Endothelial cell of umbilical vein (primary cell): ENCODE data around the gene SPATA2L. TPM values are rescaled to one million over a fixed set of nuclear protein-coding genes. Genes with fewer than 3 reads are reported as not detected.

Experiments used
- BruUV-seq: library from RNA; stranded (reverse); fragments of 400-500 nt; replicated peaks from 2 replicates; lab custom pipeline; 2021; lab: Mats Ljungman, UMichigan
- CTCF ChIA-PET: fragments of 300-600, 350-600 bp; sonication (Branson Sonifier 250); formaldehyde crosslinking; loops from one replicate; lab custom pipeline; 2021; ENCODE audit warnings: antibody characterized with exemption, inconsistent platforms; lab: Charles Lee
- POLR2A ChIA-PET: fragments of 300-600, 350-600 bp; sonication (Branson Sonifier 250); formaldehyde crosslinking; loops from one replicate; lab custom pipeline; 2021; ENCODE audit warnings: antibody characterized with exemption, inconsistent platforms; lab: Charles Lee
- DNase-seq: peaks from one replicate; pipeline ENCODE4 v3.0.0-alpha.2; 2011; ENCODE audit warnings: low read depth, low spot score
- FAIRE-seq: peaks from 2 replicates; lab custom pipeline; 2011; peaks lifted over from hg19 to GRCh38; lab: Jason Lieb, UNC
- H2AFZ ChIP-seq: 2 replicates; pipeline ENCODE4 v1.6.0; 2012; ENCODE audit warnings: low read depth, low read length, control low read depth, inconsistent platforms
- H3K27ac ChIP-seq: 2 replicates; pipeline ENCODE4 v1.5.1; 2011; ENCODE audit warnings: low read depth, mild to moderate bottlenecking, control low read depth, low read length, moderate library complexity; ENCODE audit not compliant: insufficient read depth
- H3K27me3 ChIP-seq, 2 experiments: 2 replicates each; pipeline versions ENCODE4 v1.6.0 to v1.6.1; 2011; ENCODE audit warnings: low read length in 2 of 2, mixed read lengths in 1 of 2; ENCODE audit not compliant: control insufficient read depth in 2 of 2, insufficient read depth in 2 of 2
- H3K36me3 ChIP-seq, 2 experiments: 2 replicates in 1 of 2; 3 replicates in 1 of 2; pipeline ENCODE4 v1.5.1; 2011; ENCODE audit warnings: low read length in 2 of 2, mild to moderate bottlenecking in 1 of 2, moderate library complexity in 1 of 2; ENCODE audit not compliant: control insufficient read depth in 2 of 2, insufficient read depth in 2 of 2; ENCODE audit errors: extremely low read depth in 1 of 2
- H3K4me1 ChIP-seq: 3 replicates; pipeline ENCODE4 v1.5.1; 2011; ENCODE audit warnings: mild to moderate bottlenecking, low read length; ENCODE audit not compliant: control insufficient read depth, insufficient read depth; ENCODE audit errors: extremely low read depth
- H3K4me2 ChIP-seq: 2 replicates; pipeline ENCODE4 v1.6.1; 2011; ENCODE audit warnings: low read length, control low read depth, mixed read lengths; ENCODE audit not compliant: insufficient read depth
- H3K4me3 ChIP-seq, 3 experiments: fragments of 200-600 bp in 1 of 3; sonication (generic), shearing (Covaris generic) in 1 of 3; replicated peaks in 1 of 3; 2 replicates each; pipeline ENCODE4 v1.5.1; 2011 to 2016; ENCODE audit warnings: control low read depth in 3 of 3, low read length in 3 of 3, mild to moderate bottlenecking in 2 of 3, inconsistent platforms in 1 of 3, low read depth in 1 of 3, moderate library complexity in 1 of 3; ENCODE audit not compliant: insufficient read depth in 1 of 3
- H3K79me2 ChIP-seq: 2 replicates; pipeline ENCODE4 v1.6.0; 2012; ENCODE audit warnings: low read length, inconsistent platforms; ENCODE audit not compliant: control insufficient read depth, insufficient read depth
- H3K9ac ChIP-seq: replicated peaks from 2 replicates; pipeline ENCODE3; 2011; ENCODE audit warnings: low read length, control low read depth; ENCODE audit not compliant: insufficient read depth; ENCODE audit errors: extremely low read depth
- H3K9me1 ChIP-seq: replicated peaks from 3 replicates; pipeline ENCODE4 v1.6.0; 2011; ENCODE audit warnings: mild to moderate bottlenecking, low read length; ENCODE audit not compliant: control insufficient read depth, insufficient read depth; ENCODE audit errors: extremely low read depth
- H3K9me3 ChIP-seq: replicated peaks from 2 replicates; pipeline ENCODE4 v1.5.1; 2012; ENCODE audit warnings: low read length, inconsistent platforms; ENCODE audit not compliant: control insufficient read depth, insufficient read depth
- H4K20me1 ChIP-seq: replicated peaks from 2 replicates; pipeline ENCODE3; 2011; ENCODE audit warnings: mild to moderate bottlenecking, low read length; ENCODE audit not compliant: control insufficient read depth, insufficient read depth; ENCODE audit errors: extremely low read depth
- CTCF ChIP-seq, 2 donors: IDR thresholded peaks; 1 replicate in 1 of 2; 2 replicates in 1 of 2; pipeline ENCODE4 v1.5.1; 2011; ENCODE audit warnings: low read length in 2 of 2, mild to moderate bottlenecking in 2 of 2, moderate library complexity in 2 of 2, control low read depth in 1 of 2, inconsistent platforms in 1 of 2, low read depth in 1 of 2; ENCODE audit not compliant: insufficient read depth in 1 of 2; ENCODE audit errors: extremely low read depth in 1 of 2
- EZH2 ChIP-seq: IDR thresholded peaks from 2 replicates; pipeline ENCODE4 v1.6.1; 2012; ENCODE audit warnings: borderline replicate concordance, low read depth, mild to moderate bottlenecking, moderate library complexity, low read length, inconsistent platforms; ENCODE audit not compliant: severe bottlenecking
- FOS ChIP-seq: IDR thresholded peaks from 2 replicates; pipeline ENCODE4 v1.6.1; 2011; ENCODE audit warnings: mild to moderate bottlenecking, low read length, moderate library complexity, borderline replicate concordance; ENCODE audit not compliant: insufficient read depth
- GATA2 ChIP-seq: IDR thresholded peaks from 2 replicates; pipeline ENCODE4 v1.7.0; 2011; ENCODE audit warnings: low read depth, mild to moderate bottlenecking, moderate library complexity, mixed read lengths, low read length; ENCODE audit not compliant: insufficient read length, insufficient read depth
- JUN ChIP-seq: IDR thresholded peaks from 2 replicates; pipeline ENCODE4 v1.6.1; 2011; ENCODE audit warnings: borderline replicate concordance, low read depth; ENCODE audit not compliant: insufficient read length, insufficient read depth
- MAX ChIP-seq: IDR thresholded peaks from 2 replicates; pipeline ENCODE4 v1.6.1; 2011; ENCODE audit not compliant: insufficient read depth, insufficient read length
- MYC ChIP-seq: IDR thresholded peaks from one replicate; pipeline ENCODE4 v1.6.1; 2011; ENCODE audit warnings: mild to moderate bottlenecking, low read depth, low read length
- POLR2A ChIP-seq: IDR thresholded peaks from 2 replicates; pipeline ENCODE4 v1.6.1; 2012; ENCODE audit warnings: low read depth, mild to moderate bottlenecking, control low read depth, low read length
- POLR2AphosphoS5 ChIP-seq: IDR thresholded peaks from 2 replicates; pipeline ENCODE4 v1.6.1; 2012; ENCODE audit warnings: low read depth, mild to moderate bottlenecking, control low read depth, low read length, moderate library complexity; ENCODE audit not compliant: insufficient read depth
- dilution Hi-C: fragments of 300-500 bp; cut with MboI; formaldehyde crosslinking; loops from one replicate; pipeline ENCODE4 v1.15.0; 2019; ENCODE audit warnings: low sequenced_read_pairs; ENCODE audit not compliant: extremely low pct_ligation_motif_present
- intact Hi-C: fragments of 100-400 bp; cut with micrococcal nuclease; formaldehyde crosslinking; loops from one replicate; pipeline ENCODE4 v1.10.0; 2022
- polyA plus RNA-seq, 4 experiments: library from polyadenylated mRNA; depleted of rRNA in 3 of 4; stranded (reverse) in 3 of 4; unstranded in 1 of 4; fragments of >200 nt; gene quantifications; 2 replicates each; pipeline versions ENCODE4 v1.2.1 to v1.2.3, GENCODE V29; 2011 to 2012; ENCODE audit warnings: missing spikeins in 1 of 4
- total RNA-seq: library from RNA; stranded (reverse); gene quantifications from 2 replicates; pipeline ENCODE4 v1.2.3, GENCODE V29; 2021

Gene SPATA2L
- total and polyA plus RNA-seq, 2 donors (not counting 3 experiments of a cell fraction or from before 2014, with no cell fraction given) = 7.3 to 7.4 TPM

- intact Hi-C loops (no loop called here), dilution Hi-C loops (no loop called here)
- DNase-seq (no peak), FAIRE-seq (no peak)
- Histone ChIP-seq H3K27ac (no peak overlapping the region), H3K4me1 (peaks cover 13% of the 10 kb centered on the region), H3K9ac (no peak overlapping the region), H2AFZ (no peak overlapping the region), H3K4me2 (no peak overlapping the region), H3K9me3 (no peaks in the 10 kb centered on the region), H4K20me1 (no peaks in the 10 kb centered on the region), H3K79me2 (peaks cover 25% of the 10 kb centered on the region), H3K27me3 (no peaks in the 10 kb centered on the region), H3K36me3 (no peaks in the 10 kb centered on the region), H3K9me1 (no peaks in the 10 kb centered on the region), H3K4me3 (no peak overlapping the region)
- TF ChIP-seq MYC = no peak
- TF ChIP-seq MAX = no peak
- TF ChIP-seq EZH2 = no peak
- no peak for TF ChIP-seq FOS
- TF ChIP-seq POLR2AphosphoS5 = no peak
- TF ChIP-seq POLR2A = no peak
- no peak for TF ChIP-seq JUN
- no peak for TF ChIP-seq CTCF (IDR thresholded peaks at IDR 0.05; ENCODE audit: extremely low read depth in 1 of 2, insufficient read depth in 1 of 2, low read depth in 1 of 2, low read length in 2 of 2)
- TF ChIP-seq GATA2 = no peak
- no TSS peak for BruUV-seq
- ChIA-PET POLR2A (no interaction called here), CTCF (interaction anchor here (1.2 kb wide), 1 partner anchor 10 kb away, joined by 3 read pairs; no protein-coding TSS in a partner anchor)
Measured at GRCh38 chr16:89660146-89660545, 41.4 kb downstream of the SPATA2L start.
